Measurements from ENCODE around the gene C1orf35. TPM values are rescaled to one million over a fixed set of nuclear protein-coding genes. Genes with fewer than 3 reads are reported as not detected.

The C1orf35 gene
- total and polyA plus RNA-seq, 7 donors: 3.6 to 8.2 (median 5.7) TPM

- Histone ChIP-seq H3K27me3 (ENCODE audit: insufficient read depth in 3 of 3, low read length in 2 of 3) (peaks cover 0 to 22% (median 4%) of the 10 kb centered on the region in 3 donors), H3K9me3 (no peaks in the 10 kb centered on the region), H3K4me1 (peaks cover 10% of the 10 kb centered on the region), H3K36me3 (ENCODE audit: insufficient read depth in 1 of 2, low read depth in 1 of 2) (no peaks in the 10 kb centered on the region), H3K27ac (no peak overlapping the region), H3K4me3 (no peak overlapping the region)
- ATAC-seq (no peak), DNase-seq (peak in 1 of 2 donors; percentile 37)
- 50 to 59% (median 54%) methylated on average over 10 of the region's 10 CpGs for WGBS, 3 donors
- TF ChIP-seq, protein P1, sequence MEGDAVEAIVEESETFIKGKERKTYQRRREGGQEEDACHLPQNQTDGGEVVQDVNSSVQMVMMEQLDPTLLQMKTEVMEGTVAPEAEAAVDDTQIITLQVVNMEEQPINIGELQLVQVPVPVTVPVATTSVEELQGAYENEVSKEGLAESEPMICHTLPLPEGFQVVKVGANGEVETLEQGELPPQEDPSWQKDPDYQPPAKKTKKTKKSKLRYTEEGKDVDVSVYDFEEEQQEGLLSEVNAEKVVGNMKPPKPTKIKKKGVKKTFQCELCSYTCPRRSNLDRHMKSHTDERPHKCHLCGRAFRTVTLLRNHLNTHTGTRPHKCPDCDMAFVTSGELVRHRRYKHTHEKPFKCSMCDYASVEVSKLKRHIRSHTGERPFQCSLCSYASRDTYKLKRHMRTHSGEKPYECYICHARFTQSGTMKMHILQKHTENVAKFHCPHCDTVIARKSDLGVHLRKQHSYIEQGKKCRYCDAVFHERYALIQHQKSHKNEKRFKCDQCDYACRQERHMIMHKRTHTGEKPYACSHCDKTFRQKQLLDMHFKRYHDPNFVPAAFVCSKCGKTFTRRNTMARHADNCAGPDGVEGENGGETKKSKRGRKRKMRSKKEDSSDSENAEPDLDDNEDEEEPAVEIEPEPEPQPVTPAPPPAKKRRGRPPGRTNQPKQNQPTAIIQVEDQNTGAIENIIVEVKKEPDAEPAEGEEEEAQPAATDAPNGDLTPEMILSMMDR (IDR thresholded peaks at IDR 0.05): no peak
- intact Hi-C loops (cut with DNase I): loop anchor here in 1 of 2 donors (10.0 kb wide), 1 partner anchor 313 kb away; no protein-coding TSS in a partner anchor
Observed at GRCh38 chr1:228077565-228078330, 25.4 kb downstream of the C1orf35 start.

DNA sequence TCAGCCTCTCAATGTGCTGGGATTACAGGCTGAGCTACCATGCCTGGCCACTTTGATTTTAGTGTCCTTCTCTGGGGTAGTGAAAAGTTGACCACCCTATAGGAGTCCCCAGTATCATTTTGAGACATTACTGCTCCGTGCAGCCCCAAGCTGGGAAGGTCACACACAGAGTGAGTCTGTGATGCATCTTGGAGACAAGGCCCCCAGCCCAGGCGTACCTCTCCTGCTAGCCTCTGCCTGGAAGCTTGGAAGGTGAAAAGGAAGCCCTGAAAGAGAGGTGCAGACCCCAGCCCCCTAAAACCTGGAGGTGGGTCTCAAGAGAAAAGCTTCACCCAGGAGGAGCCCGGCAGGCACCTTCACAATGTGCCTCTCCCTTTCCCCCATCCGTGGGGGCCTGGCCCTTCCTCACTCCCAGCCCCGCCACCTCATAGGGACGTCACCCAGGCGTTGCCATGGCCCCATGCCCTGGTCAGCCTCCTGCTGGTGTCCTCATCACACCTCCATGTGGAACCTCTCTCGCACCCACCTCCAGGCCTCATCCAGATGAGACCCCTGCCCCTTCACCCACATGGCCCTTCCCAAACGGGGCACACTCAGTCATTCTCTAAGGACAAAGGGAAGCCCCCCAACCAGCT lies 26.2 kb downstream of the C1orf35 start:
- WGBS, 3 donors: 61 to 74% (median 66%) methylated on average over 9 of the region's 9 CpGs
- TF ChIP-seq, protein P1 (IDR thresholded peaks at IDR 0.05): no peak
- H3K36me3 ChIP-seq (ENCODE audit: insufficient read depth in 1 of 2, low read depth in 1 of 2): no peaks in the 10 kb centered on the region
- ATAC-seq (no peak), DNase-seq (peak in 1 of 2 donors; percentile 53)
- H3K27me3 ChIP-seq (ENCODE audit: insufficient read depth in 3 of 3, low read length in 2 of 3): peaks cover 0 to 27% (median 4%) of the 10 kb centered on the region in 3 donors
- no peaks in the 10 kb centered on the region for H3K9me3 ChIP-seq
- no peak overlapping the region for H3K27ac ChIP-seq
- H3K4me3 ChIP-seq: no peak overlapping the region
- intact Hi-C loops (cut with DNase I): loop anchor here in 1 of 2 donors (10.0 kb wide), 1 partner anchor 312 kb away; no protein-coding TSS in a partner anchor
- H3K4me1 ChIP-seq: peaks cover 10% of the 10 kb centered on the region

DNA sequence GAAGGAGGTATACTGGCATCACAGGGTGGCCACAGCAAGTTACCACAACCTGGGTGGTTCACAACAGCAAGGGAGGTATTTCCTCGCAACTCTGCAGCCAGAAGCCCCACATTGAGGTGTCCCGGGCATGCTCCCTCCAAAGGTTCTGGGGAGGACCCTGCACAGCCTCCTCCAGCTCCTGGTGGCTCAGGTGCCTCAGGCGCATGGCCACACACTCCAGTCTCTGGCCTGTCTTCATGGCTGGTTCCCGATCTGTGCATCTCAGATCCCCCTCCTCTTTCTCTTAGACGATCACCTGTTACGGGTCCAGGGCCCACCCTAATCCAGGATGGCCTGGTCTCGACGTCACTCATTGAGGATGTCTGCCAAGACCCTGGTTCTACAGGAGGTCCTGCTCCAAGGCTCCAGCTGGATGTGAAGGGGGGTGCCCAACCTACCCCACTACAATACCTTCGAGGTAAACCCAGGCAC lies 27.3 kb downstream of the C1orf35 start:
- no peak overlapping the region for H3K27ac ChIP-seq
- peaks cover 0 to 27% (median 7%) of the 10 kb centered on the region in 3 donors for H3K27me3 ChIP-seq (ENCODE audit: insufficient read depth in 3 of 3, low read length in 2 of 3)
- DNase-seq: no peak
- no peaks in the 10 kb centered on the region for H3K9me3 ChIP-seq
- ATAC-seq: no peak
- WGBS, 3 donors: 62 to 70% (median 65%) methylated on average over 9 of the region's 9 CpGs
- TF ChIP-seq, protein P1 (IDR thresholded peaks at IDR 0.05): no peak
- no peak overlapping the region for H3K4me3 ChIP-seq
- no peaks in the 10 kb centered on the region for H3K36me3 ChIP-seq (ENCODE audit: insufficient read depth in 1 of 2, low read depth in 1 of 2)
- peaks cover under 1% of the 10 kb centered on the region for H3K4me1 ChIP-seq
- intact Hi-C loops (cut with DNase I): loop anchor here in 1 of 2 donors (10.0 kb wide), 1 partner anchor 311 kb away; no protein-coding TSS in a partner anchor

GRCh38 chr1:228074954-228075730 lies 28.0 kb downstream of the C1orf35 start:
- no peak overlapping the region for H3K27ac ChIP-seq
- intact Hi-C loops (cut with DNase I): loop anchor here in 1 of 2 donors (10.0 kb wide), 1 partner anchor 310 kb away; no protein-coding TSS in a partner anchor
- TF ChIP-seq, protein P1 (IDR thresholded peaks at IDR 0.05): no peak
- ATAC-seq (peak in 2 of 4 donors; percentile 15 to 24), DNase-seq (peak; percentile 15 to 38)
- no peak overlapping the region for H3K4me3 ChIP-seq
- no peaks in the 10 kb centered on the region for H3K36me3 ChIP-seq (ENCODE audit: insufficient read depth in 1 of 2, low read depth in 1 of 2)
- 29 to 35% (median 30%) methylated on average over 18 of the region's 18 CpGs for WGBS, 3 donors
- H3K27me3 ChIP-seq (ENCODE audit: insufficient read depth in 3 of 3, low read length in 2 of 3): peaks cover 0 to 27% (median 9%) of the 10 kb centered on the region in 3 donors
- no peaks in the 10 kb centered on the region for H3K9me3 ChIP-seq
- H3K4me1 ChIP-seq: no peaks in the 10 kb centered on the region

Measured in psoas muscle (tissue), 8 donors.